Measurements from ENCODE around the gene LTB. TPM values are rescaled to one million over a fixed set of nuclear protein-coding genes. Genes with fewer than 3 reads are reported as not detected.
A peak's percentile ranks its signal among the peaks of the same experiment; 100 is the strongest.

LTB gene
- polyA plus RNA-seq, 1 donor from 2014 or later, result not detected

DNA sequence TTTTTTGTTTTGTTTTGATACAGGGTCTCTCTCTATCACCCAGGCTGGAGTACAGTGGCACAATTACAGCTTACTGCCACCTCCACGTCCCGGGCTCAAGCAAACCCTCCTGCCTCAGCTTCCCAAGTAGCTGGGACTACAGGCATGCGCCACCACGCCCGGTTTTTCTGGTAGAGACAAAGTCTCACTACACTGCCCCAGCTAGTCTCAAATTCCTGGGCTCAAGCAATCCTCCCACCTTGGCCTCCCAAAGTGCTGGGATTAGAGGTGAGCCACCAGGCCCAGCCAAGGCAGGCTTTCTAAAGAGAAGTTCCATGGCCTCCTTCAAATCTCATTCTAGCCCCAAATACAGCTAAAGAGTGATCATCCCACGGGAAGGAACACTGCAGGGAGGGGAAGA lies 48.2 kb downstream of the LTB start:
- no peaks in the 10 kb centered on the region for H3K27me3 ChIP-seq (ENCODE audit: insufficient read depth, low read depth, low read length)
- no peak overlapping the region for H3K4me3 ChIP-seq (ENCODE audit: low read length)
- H3F3A ChIP-seq (ENCODE audit: insufficient read depth, low read length, poor library complexity, severe bottlenecking), result no peaks in the 10 kb centered on the region
- no peaks in the 10 kb centered on the region for H3K9me2 ChIP-seq (ENCODE audit: insufficient read depth, low read length)
- no peak overlapping the region for H3K9ac ChIP-seq (ENCODE audit: low read length)
- H4K20me1 ChIP-seq (ENCODE audit: insufficient read depth), result peaks cover 33% of the 10 kb centered on the region
- no peak overlapping the region for H3K4me2 ChIP-seq (ENCODE audit: low read length)
- TF ChIP-seq, protein P1, sequence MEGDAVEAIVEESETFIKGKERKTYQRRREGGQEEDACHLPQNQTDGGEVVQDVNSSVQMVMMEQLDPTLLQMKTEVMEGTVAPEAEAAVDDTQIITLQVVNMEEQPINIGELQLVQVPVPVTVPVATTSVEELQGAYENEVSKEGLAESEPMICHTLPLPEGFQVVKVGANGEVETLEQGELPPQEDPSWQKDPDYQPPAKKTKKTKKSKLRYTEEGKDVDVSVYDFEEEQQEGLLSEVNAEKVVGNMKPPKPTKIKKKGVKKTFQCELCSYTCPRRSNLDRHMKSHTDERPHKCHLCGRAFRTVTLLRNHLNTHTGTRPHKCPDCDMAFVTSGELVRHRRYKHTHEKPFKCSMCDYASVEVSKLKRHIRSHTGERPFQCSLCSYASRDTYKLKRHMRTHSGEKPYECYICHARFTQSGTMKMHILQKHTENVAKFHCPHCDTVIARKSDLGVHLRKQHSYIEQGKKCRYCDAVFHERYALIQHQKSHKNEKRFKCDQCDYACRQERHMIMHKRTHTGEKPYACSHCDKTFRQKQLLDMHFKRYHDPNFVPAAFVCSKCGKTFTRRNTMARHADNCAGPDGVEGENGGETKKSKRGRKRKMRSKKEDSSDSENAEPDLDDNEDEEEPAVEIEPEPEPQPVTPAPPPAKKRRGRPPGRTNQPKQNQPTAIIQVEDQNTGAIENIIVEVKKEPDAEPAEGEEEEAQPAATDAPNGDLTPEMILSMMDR (IDR thresholded peaks at IDR 0.05; ENCODE audit: poor library complexity, severe bottlenecking), result no peak
- TF ChIP-seq POLR2AphosphoS5 (IDR thresholded peaks at IDR 0.05) (no peak), SMC3 (conservative IDR thresholded peaks at IDR 0.05; ENCODE audit: poor library complexity) (no peak)
- no peaks in the 10 kb centered on the region for H3K36me3 ChIP-seq (ENCODE audit: insufficient read depth, low read length)
- no peaks in the 10 kb centered on the region for H3K9me3 ChIP-seq (ENCODE audit: low read length)
- H2AFZ ChIP-seq (ENCODE audit: low read depth, low read length), result no peak overlapping the region
- H3K27ac ChIP-seq (ENCODE audit: low read length), result no peak overlapping the region
- H3K79me2 ChIP-seq (replicated peaks; ENCODE audit: insufficient read depth, low read length), result peaks cover 30% of the 10 kb centered on the region

DNA sequence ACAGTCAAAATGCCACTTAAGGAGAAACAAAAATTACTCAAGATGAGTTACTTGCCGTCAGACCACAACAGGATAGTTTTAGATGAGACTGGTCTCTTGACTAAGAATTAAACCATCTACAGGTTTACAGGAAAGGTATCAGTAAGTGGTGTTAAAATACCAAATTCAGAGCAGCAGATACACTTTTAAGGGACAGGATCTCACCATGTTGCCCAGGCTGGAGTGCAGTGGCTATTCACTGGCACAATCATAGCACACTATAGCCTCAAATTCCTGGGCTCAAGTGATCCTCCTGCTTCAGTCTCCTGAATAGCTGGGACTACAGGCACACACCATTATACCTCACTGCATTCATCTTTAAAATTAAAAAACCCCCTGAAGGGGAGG lies 48.8 kb downstream of the LTB start:
- Histone ChIP-seq H3K9me3 (ENCODE audit: low read length) (no peaks in the 10 kb centered on the region), H3K9ac (ENCODE audit: low read length) (no peak overlapping the region), H3K36me3 (ENCODE audit: insufficient read depth, low read length) (no peaks in the 10 kb centered on the region), H3F3A (ENCODE audit: insufficient read depth, low read length, poor library complexity, severe bottlenecking) (peaks cover 2% of the 10 kb centered on the region), H3K27me3 (ENCODE audit: insufficient read depth, low read depth, low read length) (no peaks in the 10 kb centered on the region), H3K79me2 (replicated peaks; ENCODE audit: insufficient read depth, low read length) (peaks cover 25% of the 10 kb centered on the region), H3K4me3 (ENCODE audit: low read length) (no peak overlapping the region), H3K9me2 (ENCODE audit: insufficient read depth, low read length) (no peaks in the 10 kb centered on the region), H3K27ac (ENCODE audit: low read length) (no peak overlapping the region), H3K4me2 (ENCODE audit: low read length) (no peak overlapping the region), H2AFZ (ENCODE audit: low read depth, low read length) (no peak overlapping the region), H4K20me1 (ENCODE audit: insufficient read depth) (peaks cover 28% of the 10 kb centered on the region)
- TF ChIP-seq TAF1 (IDR thresholded peaks at IDR 0.05; ENCODE audit: low read depth) (no peak), MXI1 (conservative IDR thresholded peaks at IDR 0.05; ENCODE audit: poor library complexity, severe bottlenecking) (no peak), EZH2 (IDR thresholded peaks at IDR 0.05; ENCODE audit: borderline replicate concordance, insufficient read depth, low read length, poor library complexity, severe bottlenecking) (no peak), RAD21 (conservative IDR thresholded peaks at IDR 0.05) (no peak)

DNA sequence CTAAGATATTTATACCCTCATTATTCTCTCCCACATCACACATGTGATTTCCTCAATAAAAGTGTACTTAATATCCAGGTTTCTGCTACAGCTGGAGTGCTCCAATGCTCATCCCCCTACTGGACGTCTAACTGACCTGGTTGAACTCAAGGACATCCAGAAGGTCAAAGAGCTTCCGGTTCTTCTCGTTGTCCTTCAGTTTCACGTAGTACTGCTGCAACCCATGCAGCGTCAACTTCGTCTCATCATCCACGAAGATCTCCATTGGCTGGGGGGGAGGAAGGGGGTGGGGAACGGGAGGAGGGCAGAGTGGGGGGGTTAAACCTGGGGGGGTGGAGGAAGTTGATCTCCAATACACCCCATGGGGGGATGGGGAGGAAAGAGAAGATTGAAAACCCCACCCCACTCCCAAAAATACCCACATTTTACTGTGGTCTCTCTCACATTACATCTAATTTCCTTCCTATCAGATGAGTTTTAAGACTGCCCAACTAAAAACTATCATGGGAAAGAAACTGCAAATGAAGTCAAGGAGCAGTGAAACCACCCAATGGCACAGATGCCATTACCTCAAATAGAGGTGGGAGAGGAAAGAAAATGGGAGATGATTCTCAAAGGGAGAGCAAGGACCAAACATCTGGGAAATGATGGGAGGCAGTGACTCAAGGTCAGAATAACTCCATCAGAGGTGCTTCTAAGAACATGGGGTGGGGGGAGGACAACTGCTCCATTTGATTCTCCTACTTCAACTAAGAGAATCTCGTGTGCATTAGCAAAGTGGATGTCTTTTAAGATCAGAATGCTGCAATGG lies 49.4 kb downstream of the LTB start:
- Histone ChIP-seq H3K36me3 (ENCODE audit: insufficient read depth, low read length) (no peaks in the 10 kb centered on the region), H2AFZ (ENCODE audit: low read depth, low read length) (no peak overlapping the region), H3K4me2 (ENCODE audit: low read length) (no peak overlapping the region), H4K20me1 (ENCODE audit: insufficient read depth) (peaks cover 24% of the 10 kb centered on the region), H3K79me2 (replicated peaks; ENCODE audit: insufficient read depth, low read length) (peaks cover 19% of the 10 kb centered on the region), H3K4me3 (ENCODE audit: low read length) (no peak overlapping the region), H3F3A (ENCODE audit: insufficient read depth, low read length, poor library complexity, severe bottlenecking) (peaks cover 3% of the 10 kb centered on the region), H3K9me2 (ENCODE audit: insufficient read depth, low read length) (no peaks in the 10 kb centered on the region), H3K9me3 (ENCODE audit: low read length) (no peaks in the 10 kb centered on the region), H3K9ac (ENCODE audit: low read length) (no peak overlapping the region), H3K27me3 (ENCODE audit: insufficient read depth, low read depth, low read length) (no peaks in the 10 kb centered on the region), H3K27ac (ENCODE audit: low read length) (no peak overlapping the region)
- TF ChIP-seq POLR2AphosphoS5 (IDR thresholded peaks at IDR 0.05) (peak; percentile 5), SMC3 (conservative IDR thresholded peaks at IDR 0.05; ENCODE audit: poor library complexity) (no peak)
